Upper lobe of right lung (tissue), 1 donor: ENCODE measurements around the gene JPT1. TPM values are rescaled to one million over a fixed set of nuclear protein-coding genes. Genes with fewer than 3 reads are reported as not detected.
A peak's percentile ranks its signal among the peaks of the same experiment; 100 is the strongest.

Experiments
- ATAC-seq: fragments of 200-7000 bp; cut with Tn5 transposase; one replicate; pipeline ENCODE4 v1.9.1; 2020; ENCODE audit warnings: mild to moderate bottlenecking, moderate library complexity
- DNase-seq: peaks from one replicate; pipeline ENCODE4 v3.0.0-alpha.2; 2020
- H3K27ac ChIP-seq: fragments of 200-600 bp; one replicate; pipeline ENCODE4 v1.8.0; 2022
- H3K27me3 ChIP-seq: fragments of 200-600 bp; one replicate; pipeline ENCODE4 v1.8.0; 2022; ENCODE audit warnings: mild to moderate bottlenecking
- H3K36me3 ChIP-seq: fragments of 200-600 bp; one replicate; pipeline ENCODE4 v1.8.0; 2022
- H3K4me1 ChIP-seq: fragments of 200-600 bp; one replicate; pipeline ENCODE4 v1.8.0; 2022
- H3K4me3 ChIP-seq: fragments of 200-600 bp; one replicate; pipeline ENCODE4 v1.8.0; 2022; ENCODE audit warnings: mild to moderate bottlenecking
- H3K9me3 ChIP-seq: fragments of 200-600 bp; one replicate; pipeline ENCODE4 v1.8.0; 2022
- intact Hi-C: fragments of 100-400 bp; cut with DNase I; formaldehyde crosslinking; loops from one replicate; pipeline ENCODE4 v1.11.0; 2022
- total RNA-seq: library from RNA; stranded (reverse); fragmentation: NEBNext Ultra II Directional; extraction: Animal tissue kit (Norgen Biotek cat#: 25700); gene quantifications from one replicate; pipeline ENCODE4 v1.2.1, GENCODE V29; 2021
- TF ChIP-seq, protein P1 (sequence below): fragments of 200-600 bp; IDR thresholded peaks from one replicate; pipeline ENCODE4 v1.8.0; 2022; ENCODE audit warnings: antibody characterized with exemption
- donor health status: DM: no; HTN: yes; CAD: no; lungs with severe emphysema.

JPT1 gene
- total RNA-seq, 1 donor from 2014 or later: 47.8 TPM

DNA sequence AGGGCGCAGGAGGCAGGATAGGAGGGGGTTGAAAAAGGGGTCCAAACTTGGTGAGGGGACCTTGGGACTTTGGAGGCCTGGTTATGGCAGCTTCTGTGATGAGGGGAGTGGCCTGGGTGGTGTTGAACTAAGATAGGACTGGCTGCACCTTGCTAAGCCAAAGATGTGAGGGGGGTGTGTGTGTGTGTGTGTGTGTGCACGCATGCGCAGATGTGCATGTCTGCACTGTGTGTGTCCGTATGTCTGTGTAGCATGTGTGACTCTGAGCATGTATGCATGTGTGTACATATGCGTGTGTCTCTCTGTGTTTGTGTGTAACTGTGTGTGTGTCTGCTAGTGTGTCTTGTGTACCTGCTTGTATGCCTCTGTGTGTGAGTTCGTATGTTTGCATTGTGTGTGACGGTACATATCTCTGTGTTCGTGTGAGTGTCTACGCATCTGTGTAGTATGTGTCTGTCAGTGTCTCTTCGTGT, 62.4 kb downstream of the JPT1 start:
- H3K4me3 ChIP-seq: no peak overlapping the region
- peaks cover 67% of the 10 kb centered on the region for H3K4me1 ChIP-seq
- no peaks in the 10 kb centered on the region for H3K27me3 ChIP-seq

DNA sequence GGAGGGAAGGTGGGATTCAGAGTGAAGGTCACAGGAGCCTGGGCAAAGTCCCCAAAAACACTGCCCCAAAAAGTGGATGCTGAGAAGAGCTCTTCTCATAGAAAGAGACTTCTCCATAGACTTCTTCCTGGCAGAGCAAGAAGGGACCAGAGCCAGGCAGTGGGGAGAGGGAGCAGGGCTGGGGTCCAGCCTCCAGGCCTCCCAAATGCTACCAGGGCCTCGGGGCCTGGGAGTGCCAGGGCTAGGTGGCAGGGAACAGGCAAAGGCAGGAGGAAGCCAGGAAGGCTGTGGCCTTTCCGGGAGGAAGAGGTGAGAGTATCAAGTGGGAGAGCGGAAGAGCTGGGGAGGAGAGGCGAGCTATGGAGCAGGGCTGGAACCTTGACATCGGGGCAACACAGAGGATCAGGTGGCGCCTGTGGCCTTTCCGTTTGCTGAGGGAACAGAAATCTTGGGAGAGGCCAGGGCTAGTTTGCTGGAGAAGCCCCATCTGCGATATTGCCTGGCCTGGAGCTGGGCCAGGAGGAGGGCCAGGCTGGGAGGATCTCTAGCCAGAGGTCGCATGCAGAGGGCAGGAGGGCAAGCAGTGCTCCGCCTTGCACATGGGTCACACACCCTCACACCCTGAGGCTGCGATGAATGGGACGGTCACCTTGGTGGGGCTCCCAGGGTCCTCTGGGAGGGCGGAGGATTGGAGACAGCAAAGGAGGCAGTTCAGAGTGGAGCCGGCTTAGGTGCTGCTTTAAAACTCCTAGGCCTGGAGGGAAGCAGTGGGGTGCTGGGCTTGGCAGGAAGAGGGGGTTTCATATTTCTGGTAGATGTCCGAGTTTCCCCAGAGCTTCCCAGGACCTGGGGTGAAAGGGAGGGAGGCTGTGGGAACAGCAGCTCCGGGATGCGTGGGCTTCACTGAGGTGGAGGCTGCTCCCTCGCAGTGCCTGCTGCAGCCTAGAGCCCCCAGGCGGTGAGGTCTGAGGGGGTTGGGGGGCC, 63.1 kb downstream of the JPT1 start:
- ATAC-seq (no peak), DNase-seq (no peak)
- peaks cover 73% of the 10 kb centered on the region for H3K4me1 ChIP-seq
- H3K4me3 ChIP-seq: no peak overlapping the region
- H3K27me3 ChIP-seq: no peaks in the 10 kb centered on the region
- H3K36me3 ChIP-seq: no peaks in the 10 kb centered on the region
- TF ChIP-seq, protein P1, sequence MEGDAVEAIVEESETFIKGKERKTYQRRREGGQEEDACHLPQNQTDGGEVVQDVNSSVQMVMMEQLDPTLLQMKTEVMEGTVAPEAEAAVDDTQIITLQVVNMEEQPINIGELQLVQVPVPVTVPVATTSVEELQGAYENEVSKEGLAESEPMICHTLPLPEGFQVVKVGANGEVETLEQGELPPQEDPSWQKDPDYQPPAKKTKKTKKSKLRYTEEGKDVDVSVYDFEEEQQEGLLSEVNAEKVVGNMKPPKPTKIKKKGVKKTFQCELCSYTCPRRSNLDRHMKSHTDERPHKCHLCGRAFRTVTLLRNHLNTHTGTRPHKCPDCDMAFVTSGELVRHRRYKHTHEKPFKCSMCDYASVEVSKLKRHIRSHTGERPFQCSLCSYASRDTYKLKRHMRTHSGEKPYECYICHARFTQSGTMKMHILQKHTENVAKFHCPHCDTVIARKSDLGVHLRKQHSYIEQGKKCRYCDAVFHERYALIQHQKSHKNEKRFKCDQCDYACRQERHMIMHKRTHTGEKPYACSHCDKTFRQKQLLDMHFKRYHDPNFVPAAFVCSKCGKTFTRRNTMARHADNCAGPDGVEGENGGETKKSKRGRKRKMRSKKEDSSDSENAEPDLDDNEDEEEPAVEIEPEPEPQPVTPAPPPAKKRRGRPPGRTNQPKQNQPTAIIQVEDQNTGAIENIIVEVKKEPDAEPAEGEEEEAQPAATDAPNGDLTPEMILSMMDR: no peak
- H3K27ac ChIP-seq: peak overlapping the region; percentile 20
- intact Hi-C loops: no loop called here
- no peaks in the 10 kb centered on the region for H3K9me3 ChIP-seq

More for the DNA sequence above, 62.4 kb downstream of the JPT1 start:
- Histone ChIP-seq H3K27ac (peak overlapping the region; percentile 20), H3K9me3 (no peaks in the 10 kb centered on the region), H3K36me3 (no peaks in the 10 kb centered on the region)
- DNase-seq: no peak
- no peak for ATAC-seq
- TF ChIP-seq, protein P1: no peak
- intact Hi-C loops: no loop called here

DNA sequence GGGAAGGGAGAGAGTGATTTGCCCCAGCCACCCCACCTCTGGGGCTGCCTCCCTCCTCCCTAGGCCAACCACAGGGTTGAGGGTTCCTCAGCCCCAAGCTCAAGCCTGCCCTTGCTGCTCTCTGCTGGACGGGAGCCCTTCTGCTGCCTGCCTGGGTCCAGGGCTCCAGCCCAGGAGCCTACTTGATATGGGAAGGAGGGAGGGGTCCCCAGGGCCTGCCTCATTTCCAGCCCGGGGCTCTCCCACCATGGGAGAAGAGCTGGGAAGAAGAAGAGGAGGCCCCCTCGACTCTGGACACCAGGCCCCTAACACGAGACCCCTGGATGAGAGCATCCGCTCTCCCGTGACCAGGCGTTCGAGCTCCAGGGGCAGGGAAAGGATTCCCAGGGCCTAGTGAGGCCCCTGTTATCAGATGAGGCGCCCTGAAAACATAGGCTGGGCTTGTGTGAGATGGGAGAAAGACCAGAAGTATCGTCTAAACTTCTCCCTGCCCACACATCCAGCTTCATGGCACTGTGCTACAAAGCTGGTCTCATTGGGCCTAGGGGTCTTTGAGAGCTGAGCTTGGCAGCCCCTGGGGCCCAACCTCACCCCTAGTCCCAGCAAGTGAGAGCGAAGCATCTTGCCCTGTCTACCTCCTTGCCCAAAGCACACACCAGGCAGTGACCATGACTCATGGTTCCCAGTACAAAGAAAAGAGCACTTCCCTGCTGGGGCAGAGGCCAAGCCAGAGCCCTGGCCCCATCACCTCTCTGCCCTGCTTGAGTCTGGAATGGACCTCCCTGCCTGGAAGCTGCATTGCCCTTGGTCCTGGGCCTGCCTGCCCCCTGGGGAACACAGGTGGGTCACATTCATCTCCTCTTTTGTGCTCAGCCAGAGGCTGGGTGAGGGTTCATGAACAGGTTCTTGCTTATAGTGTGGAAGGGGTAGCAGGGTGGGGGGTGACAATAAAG, 65.6 kb downstream of the JPT1 start:
- ATAC-seq (peak; percentile 40), DNase-seq (no peak)
- H3K27ac ChIP-seq: peak overlapping the region; percentile 93
- H3K36me3 ChIP-seq: no peaks in the 10 kb centered on the region
- TF ChIP-seq, protein P1: no peak
- H3K4me3 ChIP-seq: peak overlapping the region; percentile 69
- H3K4me1 ChIP-seq: peaks cover 60% of the 10 kb centered on the region
- intact Hi-C loops: no loop called here
- no peaks in the 10 kb centered on the region for H3K27me3 ChIP-seq
- no peaks in the 10 kb centered on the region for H3K9me3 ChIP-seq

DNA sequence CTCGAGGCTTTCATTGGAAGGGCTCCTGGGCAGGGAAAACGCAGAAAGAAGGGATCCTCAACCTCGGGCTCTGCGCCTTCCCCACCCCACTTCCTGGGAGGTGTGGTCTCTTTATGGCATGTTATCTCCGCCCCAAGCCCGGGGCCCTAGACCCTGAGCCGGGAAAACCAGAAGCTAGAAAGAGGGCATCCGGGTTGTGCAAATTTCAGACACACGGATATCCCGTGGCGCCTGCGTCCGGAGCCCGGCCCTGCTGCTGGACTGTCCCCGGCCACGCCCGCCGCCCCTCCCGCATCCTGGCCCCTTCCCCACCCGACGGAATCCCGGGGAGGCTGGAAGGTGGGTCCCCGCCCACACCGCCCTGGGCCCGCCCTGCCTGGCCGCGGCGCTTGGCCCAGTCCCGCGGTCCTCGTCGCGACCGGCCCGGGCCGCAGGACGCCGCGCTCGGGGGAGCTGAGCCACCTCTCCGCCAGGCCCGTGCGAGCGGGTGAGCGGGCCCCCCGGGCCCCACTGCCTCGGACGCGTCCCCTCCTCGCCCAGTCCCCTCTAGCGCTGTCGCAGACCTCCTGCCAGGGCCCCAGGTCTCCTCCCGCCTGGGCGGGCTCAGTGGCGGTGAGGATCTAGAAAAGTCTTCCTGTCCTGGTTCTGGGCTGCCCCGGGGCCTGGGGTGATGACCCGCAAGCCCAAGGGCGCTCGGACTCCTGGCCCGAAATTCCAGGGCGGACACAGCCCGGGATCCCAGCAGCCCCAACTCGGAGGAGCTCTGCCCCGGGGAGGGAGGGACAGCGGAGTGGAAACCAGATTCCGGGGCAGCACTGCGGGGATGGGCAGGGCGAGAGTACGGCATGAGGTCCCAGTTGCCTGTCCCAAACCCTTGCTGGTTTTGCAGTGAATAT, 66.5 kb downstream of the JPT1 start, which contains the start of gene SLC16A5:
Gene SLC16A5 (plus strand): TSS at position 397 of the 896 bp plus-strand sequence. CDS start 5,683 bp downstream, outside the sequence.
- peaks cover 50% of the 10 kb centered on the region for H3K4me1 ChIP-seq

More for the DNA sequence above, 66.5 kb downstream of the JPT1 start, which contains the start of gene SLC16A5:
- peak within 1 kb of the TSS; percentile 69 for H3K4me3 ChIP-seq
- TF ChIP-seq, protein P1: no peak
- peak within 1 kb of the TSS; percentile 93 for H3K27ac ChIP-seq
- H3K27me3 ChIP-seq: no peaks in the 10 kb centered on the region
- no peaks in the 10 kb centered on the region for H3K9me3 ChIP-seq
- intact Hi-C loops: no loop called here
- DNase-seq (peak; percentile 98), ATAC-seq (peak; percentile 94)
- H3K36me3 ChIP-seq: no peaks in the 10 kb centered on the region
